ENCODE measurements around the gene MYO1G.
A peak's percentile ranks its signal among the peaks of the same experiment; 100 is the strongest.

Gene MYO1G

GRCh38 chr7:44989132-44989531, 10.3 kb upstream of the MYO1G start:
- TF ChIP-seq, protein P1, sequence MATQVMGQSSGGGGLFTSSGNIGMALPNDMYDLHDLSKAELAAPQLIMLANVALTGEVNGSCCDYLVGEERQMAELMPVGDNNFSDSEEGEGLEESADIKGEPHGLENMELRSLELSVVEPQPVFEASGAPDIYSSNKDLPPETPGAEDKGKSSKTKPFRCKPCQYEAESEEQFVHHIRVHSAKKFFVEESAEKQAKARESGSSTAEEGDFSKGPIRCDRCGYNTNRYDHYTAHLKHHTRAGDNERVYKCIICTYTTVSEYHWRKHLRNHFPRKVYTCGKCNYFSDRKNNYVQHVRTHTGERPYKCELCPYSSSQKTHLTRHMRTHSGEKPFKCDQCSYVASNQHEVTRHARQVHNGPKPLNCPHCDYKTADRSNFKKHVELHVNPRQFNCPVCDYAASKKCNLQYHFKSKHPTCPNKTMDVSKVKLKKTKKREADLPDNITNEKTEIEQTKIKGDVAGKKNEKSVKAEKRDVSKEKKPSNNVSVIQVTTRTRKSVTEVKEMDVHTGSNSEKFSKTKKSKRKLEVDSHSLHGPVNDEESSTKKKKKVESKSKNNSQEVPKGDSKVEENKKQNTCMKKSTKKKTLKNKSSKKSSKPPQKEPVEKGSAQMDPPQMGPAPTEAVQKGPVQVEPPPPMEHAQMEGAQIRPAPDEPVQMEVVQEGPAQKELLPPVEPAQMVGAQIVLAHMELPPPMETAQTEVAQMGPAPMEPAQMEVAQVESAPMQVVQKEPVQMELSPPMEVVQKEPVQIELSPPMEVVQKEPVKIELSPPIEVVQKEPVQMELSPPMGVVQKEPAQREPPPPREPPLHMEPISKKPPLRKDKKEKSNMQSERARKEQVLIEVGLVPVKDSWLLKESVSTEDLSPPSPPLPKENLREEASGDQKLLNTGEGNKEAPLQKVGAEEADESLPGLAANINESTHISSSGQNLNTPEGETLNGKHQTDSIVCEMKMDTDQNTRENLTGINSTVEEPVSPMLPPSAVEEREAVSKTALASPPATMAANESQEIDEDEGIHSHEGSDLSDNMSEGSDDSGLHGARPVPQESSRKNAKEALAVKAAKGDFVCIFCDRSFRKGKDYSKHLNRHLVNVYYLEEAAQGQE (IDR thresholded peaks at IDR 0.05; ENCODE audit: low read depth) = no peak
- TF ChIP-seq, protein P2, sequence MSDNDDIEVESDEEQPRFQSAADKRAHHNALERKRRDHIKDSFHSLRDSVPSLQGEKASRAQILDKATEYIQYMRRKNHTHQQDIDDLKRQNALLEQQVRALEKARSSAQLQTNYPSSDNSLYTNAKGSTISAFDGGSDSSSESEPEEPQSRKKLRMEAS (IDR thresholded peaks at IDR 0.05) = no peak
- TF ChIP-seq RAD21 (IDR thresholded peaks at IDR 0.05; ENCODE audit: low read depth) (no peak), EP300 (IDR thresholded peaks at IDR 0.05; ENCODE audit: borderline replicate concordance) (no peak), TAF1 (IDR thresholded peaks at IDR 0.05; ENCODE audit: low read depth) (no peak), NFIC (IDR thresholded peaks at IDR 0.05) (no peak), EGR1 (IDR thresholded peaks at IDR 0.05) (no peak), ZBTB7A (IDR thresholded peaks at IDR 0.05; ENCODE audit: low read depth) (no peak), TEAD4 (IDR thresholded peaks at IDR 0.05) (no peak)

DNA sequence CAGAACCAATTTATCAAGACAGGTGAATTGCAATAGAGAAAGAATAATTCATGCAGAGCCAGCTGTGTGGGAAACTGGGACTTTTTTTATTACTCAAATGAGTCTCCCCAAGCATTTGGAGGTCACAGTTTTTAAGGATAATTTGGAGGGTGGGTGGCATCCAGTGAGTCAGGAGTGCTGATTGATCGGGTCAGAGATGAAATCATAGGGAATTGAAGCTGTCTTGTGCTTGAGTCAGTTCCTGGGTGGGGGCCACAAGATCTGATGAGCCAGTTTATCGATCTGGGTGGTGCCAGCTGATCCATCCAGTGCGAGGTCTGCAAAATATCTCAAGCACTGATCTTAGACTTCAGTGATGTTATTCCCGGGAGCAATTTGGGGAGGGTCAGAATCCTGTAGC, 9.9 kb upstream of the MYO1G start:
- no peak for TF ChIP-seq FOXM1 (IDR thresholded peaks at IDR 0.05; ENCODE audit: borderline replicate concordance, low read depth)
- TF ChIP-seq NFIC (IDR thresholded peaks at IDR 0.05) = no peak
- TF ChIP-seq, protein P2 (IDR thresholded peaks at IDR 0.05) = no peak
- no peak for TF ChIP-seq CREB1 (IDR thresholded peaks at IDR 0.05; ENCODE audit: low read depth)
- TF ChIP-seq RAD21 (IDR thresholded peaks at IDR 0.05; ENCODE audit: low read depth) = no peak

DNA sequence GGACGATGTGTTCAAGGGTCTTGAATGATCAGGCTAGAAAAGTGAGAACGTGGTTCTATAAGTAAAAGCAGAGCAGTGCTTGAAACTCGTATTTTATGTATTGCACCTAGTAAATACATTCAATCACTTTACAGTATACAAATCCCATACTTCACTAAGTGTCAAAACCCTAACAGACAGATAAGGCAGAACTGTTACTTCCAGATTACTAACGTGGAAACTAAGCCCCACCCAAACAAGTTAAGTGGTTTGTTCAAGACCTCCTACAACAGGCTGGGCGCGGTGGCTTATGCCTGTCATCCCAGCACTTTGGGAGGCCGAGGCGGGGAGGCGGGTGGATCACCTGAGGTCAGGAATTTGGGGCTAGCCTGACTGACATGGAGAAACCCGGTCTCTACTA, 9.2 kb upstream of the MYO1G start:
- TF ChIP-seq CEBPB (IDR thresholded peaks at IDR 0.05) (no peak), EGR1 (IDR thresholded peaks at IDR 0.05) (no peak), YY1 (IDR thresholded peaks at IDR 0.05; ENCODE audit: low read depth) (no peak), TAF1 (IDR thresholded peaks at IDR 0.05; ENCODE audit: low read depth) (no peak), NFIC (IDR thresholded peaks at IDR 0.05) (no peak), FOXM1 (IDR thresholded peaks at IDR 0.05; ENCODE audit: borderline replicate concordance, low read depth) (no peak), ZBTB7A (IDR thresholded peaks at IDR 0.05; ENCODE audit: low read depth) (no peak), TEAD4 (IDR thresholded peaks at IDR 0.05) (no peak), CREB1 (IDR thresholded peaks at IDR 0.05; ENCODE audit: low read depth) (no peak), TCF12 (IDR thresholded peaks at IDR 0.05; ENCODE audit: low read depth) (no peak)
- TF ChIP-seq, protein P2 (IDR thresholded peaks at IDR 0.05) = no peak
- TF ChIP-seq, protein P3, sequence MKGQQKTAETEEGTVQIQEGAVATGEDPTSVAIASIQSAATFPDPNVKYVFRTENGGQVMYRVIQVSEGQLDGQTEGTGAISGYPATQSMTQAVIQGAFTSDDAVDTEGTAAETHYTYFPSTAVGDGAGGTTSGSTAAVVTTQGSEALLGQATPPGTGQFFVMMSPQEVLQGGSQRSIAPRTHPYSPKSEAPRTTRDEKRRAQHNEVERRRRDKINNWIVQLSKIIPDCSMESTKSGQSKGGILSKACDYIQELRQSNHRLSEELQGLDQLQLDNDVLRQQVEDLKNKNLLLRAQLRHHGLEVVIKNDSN (IDR thresholded peaks at IDR 0.05) = no peak

GRCh38 chr7:44987457-44987856, 8.6 kb upstream of the MYO1G start:
- TF ChIP-seq RAD21 (IDR thresholded peaks at IDR 0.05; ENCODE audit: low read depth) (no peak), TAF1 (IDR thresholded peaks at IDR 0.05; ENCODE audit: low read depth) (no peak), ZBTB7A (IDR thresholded peaks at IDR 0.05; ENCODE audit: low read depth) (no peak), CREB1 (IDR thresholded peaks at IDR 0.05; ENCODE audit: low read depth) (no peak), NFIC (IDR thresholded peaks at IDR 0.05) (no peak), TEAD4 (IDR thresholded peaks at IDR 0.05) (no peak), TCF12 (IDR thresholded peaks at IDR 0.05; ENCODE audit: low read depth) (no peak), CEBPB (IDR thresholded peaks at IDR 0.05) (no peak), FOXM1 (IDR thresholded peaks at IDR 0.05; ENCODE audit: borderline replicate concordance, low read depth) (no peak), EGR1 (IDR thresholded peaks at IDR 0.05) (no peak), YY1 (IDR thresholded peaks at IDR 0.05; ENCODE audit: low read depth) (no peak), EP300 (IDR thresholded peaks at IDR 0.05; ENCODE audit: borderline replicate concordance) (no peak)
- TF ChIP-seq, protein P1 (IDR thresholded peaks at IDR 0.05; ENCODE audit: low read depth) = no peak
- TF ChIP-seq, protein P2 (IDR thresholded peaks at IDR 0.05) = no peak
- TF ChIP-seq, protein P3 (IDR thresholded peaks at IDR 0.05) = no peak

DNA sequence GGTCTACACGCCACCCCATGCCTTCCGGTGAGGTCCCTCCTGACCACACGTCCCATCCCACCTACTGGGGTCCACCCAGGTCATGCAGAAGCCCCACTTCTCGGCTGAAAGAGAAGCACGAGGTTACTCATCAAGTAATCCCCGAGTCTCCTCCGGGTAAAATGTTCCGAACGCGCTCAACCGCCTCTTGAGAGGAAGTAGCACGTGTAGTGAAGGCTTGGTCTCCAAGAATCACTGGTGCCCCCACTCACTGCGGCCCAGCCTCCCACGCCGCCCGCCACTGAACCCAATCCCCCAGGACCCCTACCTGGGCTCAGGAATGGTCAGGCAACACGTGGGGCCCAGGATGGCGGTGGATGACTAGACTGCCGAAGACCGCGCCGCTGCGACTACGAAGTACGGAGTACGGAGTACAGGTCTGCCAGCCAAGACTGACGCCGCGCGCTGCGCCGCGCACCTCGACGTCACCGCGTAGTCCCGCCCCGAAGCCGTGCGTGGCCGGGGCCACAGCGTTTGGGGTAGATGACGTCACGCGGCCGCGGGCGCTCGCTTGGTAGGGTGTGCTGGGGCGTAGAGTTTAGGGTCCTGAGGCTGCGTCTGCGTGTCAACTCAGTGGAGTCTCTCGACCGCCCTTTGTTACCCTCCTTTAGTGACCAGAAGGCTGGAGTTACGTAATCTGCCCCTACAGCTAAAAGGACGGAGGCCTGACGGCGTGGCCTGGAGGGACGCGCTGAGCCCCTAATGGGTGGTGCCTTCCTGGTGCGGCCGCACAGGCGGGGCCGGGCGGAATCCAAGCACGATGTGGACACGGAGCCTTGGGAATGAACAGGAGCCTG, 7.6 kb upstream of the MYO1G start:
- TF ChIP-seq YY1 (IDR thresholded peaks at IDR 0.05; ENCODE audit: low read depth) = peak; percentile 68; the same call in 1 of the 2 replicates
- 0 out of 2 replicates have a peak, but pooled peaks have one; percentile 37 for TF ChIP-seq EP300 (IDR thresholded peaks at IDR 0.05; ENCODE audit: borderline replicate concordance)
- TF ChIP-seq, protein P1 (IDR thresholded peaks at IDR 0.05; ENCODE audit: low read depth) = no peak
- TF ChIP-seq FOXM1 (IDR thresholded peaks at IDR 0.05; ENCODE audit: borderline replicate concordance, low read depth) = no peak; the same call in 1 of the 2 replicates
- peak; percentile 30; the same call in 1 of the 2 replicates for TF ChIP-seq ZBTB7A (IDR thresholded peaks at IDR 0.05; ENCODE audit: low read depth)
- TF ChIP-seq NFIC (IDR thresholded peaks at IDR 0.05) = no peak; the same call in 1 of the 2 replicates
- peak; percentile 32; the same call in 1 of the 2 replicates for TF ChIP-seq TEAD4 (IDR thresholded peaks at IDR 0.05)
- TF ChIP-seq CEBPB (IDR thresholded peaks at IDR 0.05) = peak; percentile 38
- TF ChIP-seq, protein P3 (IDR thresholded peaks at IDR 0.05) = 0 out of 2 replicates have a peak, but pooled peaks have one; percentile 54
- TF ChIP-seq RAD21 (IDR thresholded peaks at IDR 0.05; ENCODE audit: low read depth) = no peak
- TF ChIP-seq CREB1 (IDR thresholded peaks at IDR 0.05; ENCODE audit: low read depth) = peak; percentile 92
- TF ChIP-seq, protein P2 (IDR thresholded peaks at IDR 0.05) = peak; percentile 99
- peak; percentile 99 for TF ChIP-seq TAF1 (IDR thresholded peaks at IDR 0.05; ENCODE audit: low read depth)
- no peak for TF ChIP-seq EGR1 (IDR thresholded peaks at IDR 0.05)
- TF ChIP-seq TCF12 (IDR thresholded peaks at IDR 0.05; ENCODE audit: low read depth) = peak; percentile 69; the same call in 1 of the 2 replicates
